ENCODE data around the gene BLOC1S4.

The BLOC1S4 gene

DNA sequence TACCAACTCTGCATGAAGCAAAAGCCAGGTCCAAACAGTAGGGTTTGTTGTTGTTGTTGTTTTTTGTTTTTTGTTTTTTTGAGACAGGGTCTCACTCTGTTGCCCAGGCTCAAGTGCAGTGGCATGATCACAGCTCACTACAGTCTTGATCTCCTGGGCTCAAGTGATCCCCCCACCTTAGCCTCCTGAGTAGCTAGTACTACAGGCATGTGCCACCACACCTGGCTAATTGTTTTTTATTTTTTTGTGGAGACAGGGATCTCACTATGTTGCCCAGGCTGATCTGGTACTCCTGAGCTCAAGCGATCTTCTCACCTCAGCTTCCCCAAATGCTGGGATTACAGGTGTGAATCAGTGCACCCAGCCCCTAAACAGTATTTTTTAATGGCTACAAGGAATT lies 16.1 kb upstream of the BLOC1S4 start:
- no peak overlapping the region for H3K4me3 ChIP-seq (replicated peaks; ENCODE audit: low read depth, low read length)
- TF ChIP-seq, protein P1, sequence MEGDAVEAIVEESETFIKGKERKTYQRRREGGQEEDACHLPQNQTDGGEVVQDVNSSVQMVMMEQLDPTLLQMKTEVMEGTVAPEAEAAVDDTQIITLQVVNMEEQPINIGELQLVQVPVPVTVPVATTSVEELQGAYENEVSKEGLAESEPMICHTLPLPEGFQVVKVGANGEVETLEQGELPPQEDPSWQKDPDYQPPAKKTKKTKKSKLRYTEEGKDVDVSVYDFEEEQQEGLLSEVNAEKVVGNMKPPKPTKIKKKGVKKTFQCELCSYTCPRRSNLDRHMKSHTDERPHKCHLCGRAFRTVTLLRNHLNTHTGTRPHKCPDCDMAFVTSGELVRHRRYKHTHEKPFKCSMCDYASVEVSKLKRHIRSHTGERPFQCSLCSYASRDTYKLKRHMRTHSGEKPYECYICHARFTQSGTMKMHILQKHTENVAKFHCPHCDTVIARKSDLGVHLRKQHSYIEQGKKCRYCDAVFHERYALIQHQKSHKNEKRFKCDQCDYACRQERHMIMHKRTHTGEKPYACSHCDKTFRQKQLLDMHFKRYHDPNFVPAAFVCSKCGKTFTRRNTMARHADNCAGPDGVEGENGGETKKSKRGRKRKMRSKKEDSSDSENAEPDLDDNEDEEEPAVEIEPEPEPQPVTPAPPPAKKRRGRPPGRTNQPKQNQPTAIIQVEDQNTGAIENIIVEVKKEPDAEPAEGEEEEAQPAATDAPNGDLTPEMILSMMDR (IDR thresholded peaks at IDR 0.05; ENCODE audit: low read depth, low read length, missing control alignments), result no peak
- DNase-seq (ENCODE audit: extremely low read depth, low read depth), result no peak

DNA sequence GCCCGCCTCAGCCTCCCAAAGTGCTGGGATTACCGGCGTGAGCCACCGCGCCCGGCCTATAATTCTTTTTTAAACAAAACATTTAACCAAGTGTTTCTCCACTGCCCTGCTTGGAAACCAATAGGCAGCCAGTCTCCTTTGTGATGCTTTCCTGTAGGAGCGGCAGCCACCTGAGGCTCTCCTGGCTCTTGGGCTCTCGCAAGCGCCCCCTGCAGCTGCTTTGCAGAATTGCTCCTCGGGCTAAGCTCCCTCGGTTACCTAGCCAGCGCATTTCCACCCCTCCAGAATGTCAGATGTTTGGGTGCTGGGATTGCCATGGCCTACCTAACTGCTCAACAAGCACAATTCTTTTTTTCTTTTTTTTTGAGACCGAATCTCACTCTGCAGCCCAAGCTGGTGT lies 14.6 kb upstream of the BLOC1S4 start:
- TF ChIP-seq, protein P1 (IDR thresholded peaks at IDR 0.05; ENCODE audit: low read depth, low read length, missing control alignments), result peak; percentile 51
- no peak overlapping the region for H3K4me3 ChIP-seq (replicated peaks; ENCODE audit: low read depth, low read length)
- DNase-seq (ENCODE audit: extremely low read depth, low read depth), result no peak

DNA sequence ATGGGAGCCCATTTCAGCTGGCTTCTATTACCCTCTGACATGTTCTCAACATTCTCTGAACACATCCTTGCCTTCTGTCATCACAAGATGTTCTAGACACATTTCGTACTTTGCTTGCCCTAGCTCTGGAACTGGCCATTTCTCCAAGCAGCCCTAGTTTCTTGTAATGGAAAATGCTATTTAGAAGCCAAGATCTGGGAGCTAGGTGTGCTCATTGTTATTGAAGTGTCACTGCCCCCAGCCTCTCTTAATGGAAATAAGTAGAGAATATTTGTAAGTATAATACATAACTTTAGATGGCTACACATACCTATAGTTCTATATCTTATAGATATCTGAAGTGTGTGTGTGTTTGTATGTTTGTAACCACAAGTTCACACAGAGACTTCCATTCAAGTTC lies 13.2 kb upstream of the BLOC1S4 start:
- no peak for DNase-seq (ENCODE audit: extremely low read depth, low read depth)
- TF ChIP-seq, protein P1 (IDR thresholded peaks at IDR 0.05; ENCODE audit: low read depth, low read length, missing control alignments), result no peak

DNA sequence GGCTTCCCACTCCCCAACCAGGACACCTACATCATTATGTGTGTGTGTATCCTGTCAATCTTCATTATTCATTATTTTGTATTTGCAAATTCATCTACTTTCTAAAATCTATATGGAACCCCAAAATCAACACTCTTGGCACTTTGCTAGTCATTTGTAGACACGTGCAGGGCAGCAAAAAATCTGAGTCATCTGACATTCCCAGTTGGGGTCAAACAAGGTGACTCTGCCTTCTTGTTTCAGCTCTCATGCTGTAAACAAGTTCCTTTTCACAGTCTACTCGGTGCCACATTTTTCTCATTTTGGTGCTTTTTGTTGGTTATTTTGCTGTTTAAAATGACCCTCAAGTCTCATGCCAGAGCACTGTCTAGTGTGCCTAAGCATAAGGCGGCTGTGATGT lies 12.2 kb upstream of the BLOC1S4 start:
- H3K4me3 ChIP-seq (replicated peaks; ENCODE audit: low read depth, low read length), result no peak overlapping the region
- no peak for DNase-seq (ENCODE audit: extremely low read depth, low read depth)
- TF ChIP-seq, protein P1 (IDR thresholded peaks at IDR 0.05; ENCODE audit: low read depth, low read length, missing control alignments), result no peak

More for the DNA sequence above, 13.2 kb upstream of the BLOC1S4 start:
- H3K4me3 ChIP-seq (replicated peaks; ENCODE audit: low read depth, low read length), result no peak overlapping the region

DNA sequence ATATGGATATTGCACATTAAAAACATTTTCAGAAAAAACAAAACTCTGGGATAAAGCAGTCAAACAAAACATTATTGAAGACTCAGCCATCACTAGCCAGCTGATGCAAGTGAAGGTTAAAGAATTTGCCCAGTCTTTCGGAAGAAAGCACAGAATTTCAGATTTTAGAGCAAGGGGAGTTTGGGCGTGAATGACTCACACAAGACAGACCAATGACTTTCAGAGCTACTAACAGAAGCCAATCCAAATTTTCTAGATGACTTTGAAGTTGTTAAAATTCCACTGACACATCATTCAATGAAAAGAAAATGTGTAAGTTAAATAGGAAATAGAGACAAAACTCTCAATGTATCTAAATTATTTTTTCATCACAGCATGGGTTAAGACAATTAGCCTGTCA lies 10.3 kb upstream of the BLOC1S4 start:
- no peak overlapping the region for H3K4me3 ChIP-seq (replicated peaks; ENCODE audit: low read depth, low read length)
- TF ChIP-seq, protein P1 (IDR thresholded peaks at IDR 0.05; ENCODE audit: low read depth, low read length, missing control alignments), result no peak
- no peak for DNase-seq (ENCODE audit: extremely low read depth, low read depth)

DNA sequence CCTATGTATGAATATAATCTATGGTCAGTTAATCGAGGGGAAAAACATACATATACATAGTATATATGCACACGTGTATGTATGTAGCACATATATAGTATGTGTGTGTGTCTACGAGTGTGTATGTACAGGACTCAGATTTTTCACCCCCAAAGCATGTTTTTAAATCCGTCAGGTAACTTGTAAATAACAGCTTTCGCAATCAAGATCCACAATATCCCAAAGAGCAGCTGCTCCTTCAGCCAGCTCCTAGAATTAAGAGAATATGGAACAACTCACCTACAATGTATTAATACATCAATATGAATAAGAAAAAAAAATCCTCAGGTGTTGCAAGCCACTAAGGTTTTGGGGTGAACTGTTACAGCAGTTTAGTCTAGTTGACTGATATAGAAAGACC lies 9.8 kb upstream of the BLOC1S4 start:
- no peak for DNase-seq (ENCODE audit: extremely low read depth, low read depth)
- H3K4me3 ChIP-seq (replicated peaks; ENCODE audit: low read depth, low read length), result no peak overlapping the region
- TF ChIP-seq, protein P1 (IDR thresholded peaks at IDR 0.05; ENCODE audit: low read depth, low read length, missing control alignments), result no peak

Measured in HFF-Myc (cell line).